CD14-positive monocyte (primary cell): ENCODE results near the gene SH3RF1. TPM values are rescaled to one million over a fixed set of nuclear protein-coding genes. Genes with fewer than 3 reads are reported as not detected.

Experiments
- DNase-seq, 3 donors: peaks; one replicate each; pipeline ENCODE4 v3.0.0-alpha.2; 2011 to 2022
- H2AFZ ChIP-seq: 2 replicates; pipeline ENCODE4 v1.6.0; 2012; ENCODE audit warnings: mild to moderate bottlenecking, low read depth, low read length, inconsistent platforms; ENCODE audit not compliant: insufficient read depth, poor library complexity, severe bottlenecking
- H3K27ac ChIP-seq, 2 donors: 1 replicate in 1 of 2; 2 replicates in 1 of 2; pipeline ENCODE4 v1.5.1; 2012 to 2013; ENCODE audit warnings: low read length in 2 of 2, control low read depth in 1 of 2, inconsistent platforms in 1 of 2, low read depth in 1 of 2, mild to moderate bottlenecking in 1 of 2
- H3K27me3 ChIP-seq, 2 donors: one replicate each; pipeline versions ENCODE4 v1.6.0 to v1.6.1; 2011 to 2013; ENCODE audit warnings: low read length in 2 of 2; ENCODE audit not compliant: control insufficient read depth in 2 of 2, insufficient read depth in 2 of 2
- H3K36me3 ChIP-seq, 2 donors: replicated peaks in 1 of 2; 1 replicate in 1 of 2; 2 replicates in 1 of 2; pipeline versions ENCODE4 v1.5.1 to v1.6.1; 2012 to 2013; ENCODE audit warnings: low read length in 2 of 2, control low read depth in 1 of 2, inconsistent platforms in 1 of 2, mild to moderate bottlenecking in 1 of 2; ENCODE audit not compliant: insufficient read depth in 2 of 2, control insufficient read depth in 1 of 2
- H3K4me1 ChIP-seq, 2 donors: 1 replicate in 1 of 2; 2 replicates in 1 of 2; pipeline versions ENCODE4 v1.5.1 to v1.6.1; 2012 to 2013; ENCODE audit warnings: low read length in 2 of 2, control low read depth in 1 of 2, inconsistent platforms in 1 of 2, mild to moderate bottlenecking in 1 of 2, moderate library complexity in 1 of 2; ENCODE audit not compliant: insufficient read depth in 2 of 2, control insufficient read depth in 1 of 2
- H3K4me2 ChIP-seq: replicated peaks from 2 replicates; pipeline ENCODE3; 2012; ENCODE audit warnings: low read length, moderate library complexity, mild to moderate bottlenecking; ENCODE audit not compliant: poor library complexity, severe bottlenecking; ENCODE audit errors: extremely low read depth
- H3K4me3 ChIP-seq, 3 experiments: fragments of 200-600 bp in 1 of 3; sonication (generic) in 1 of 3; replicated peaks in 1 of 3; 1 replicate in 2 of 3; 2 replicates in 1 of 3; pipeline ENCODE4 v1.5.1; 2011 to 2013; ENCODE audit warnings: low read length in 3 of 3, mild to moderate bottlenecking in 3 of 3, control low read depth in 2 of 3, low read depth in 2 of 3, inconsistent platforms in 1 of 3, moderate library complexity in 1 of 3
- H3K79me2 ChIP-seq: 2 replicates; pipeline ENCODE4 v1.6.0; 2012; ENCODE audit warnings: mild to moderate bottlenecking, control low read depth, inconsistent platforms, low read length, moderate library complexity; ENCODE audit not compliant: insufficient read depth
- H3K9ac ChIP-seq: 2 replicates; pipeline ENCODE4 v1.6.0; 2017; ENCODE audit warnings: low read length, mild to moderate bottlenecking; ENCODE audit not compliant: insufficient read depth, poor library complexity, severe bottlenecking
- H3K9me3 ChIP-seq, 2 donors: replicated peaks in 1 of 2; 1 replicate in 1 of 2; 2 replicates in 1 of 2; pipeline versions ENCODE4 v1.5.1 to v1.6.1; 2012 to 2013; ENCODE audit warnings: low read length in 2 of 2, control low read depth in 1 of 2; ENCODE audit not compliant: control insufficient read depth in 1 of 2, insufficient read depth in 1 of 2
- H4K20me1 ChIP-seq: 2 replicates; pipeline ENCODE4 v1.6.0; 2012; ENCODE audit warnings: mild to moderate bottlenecking, low read length, control low read depth, moderate library complexity; ENCODE audit not compliant: insufficient read depth
- H3K27ac Mint-ChIP-seq, 7 donors: one replicate each; pipeline ENCODE4 v1.8.0; 2020; ENCODE audit warnings: mild to moderate bottlenecking in 7 of 7, mixed read lengths in 7 of 7, moderate library complexity in 6 of 7, inconsistent platforms in 2 of 7
- H3K27me3 Mint-ChIP-seq, 3 donors: one replicate each; pipeline ENCODE4 v1.8.0; 2021 to 2022; ENCODE audit warnings: low read depth in 3 of 3, mild to moderate bottlenecking in 3 of 3, mixed read lengths in 3 of 3, moderate library complexity in 3 of 3, inconsistent platforms in 1 of 3
- H3K36me3 Mint-ChIP-seq, 2 donors: one replicate each; pipeline ENCODE4 v1.8.0; 2020; ENCODE audit warnings: mixed read lengths in 2 of 2, inconsistent platforms in 1 of 2, mild to moderate bottlenecking in 1 of 2
- H3K4me1 Mint-ChIP-seq: one replicate; pipeline ENCODE4 v1.8.0; 2020; ENCODE audit warnings: mild to moderate bottlenecking, mixed read lengths
- H3K4me3 Mint-ChIP-seq, 2 donors: one replicate each; pipeline ENCODE4 v1.8.0; 2020; ENCODE audit warnings: mild to moderate bottlenecking in 2 of 2, mixed read lengths in 2 of 2, moderate library complexity in 1 of 2
- H3K9me3 Mint-ChIP-seq, 7 donors: one replicate each; pipeline ENCODE4 v1.8.0; 2020 to 2022; ENCODE audit warnings: mixed read lengths in 7 of 7, mild to moderate bottlenecking in 6 of 7, moderate library complexity in 6 of 7, inconsistent platforms in 2 of 7
- WGBS: methylation state at CpG from one replicate; pipeline ENCODE4 v1.1.5; 2013; ENCODE audit warnings: missing lambda C conversion rate; ENCODE audit not compliant: insufficient coverage; 5-methylcytosine and 5-hydroxymethylcytosine counted together
- intact Hi-C, 2 donors: fragments of 100-400 bp; cut with micrococcal nuclease; formaldehyde crosslinking; loops; one replicate each; pipeline versions ENCODE4 v1.15.0 to v1.15.1; 2023
- polyA plus RNA-seq, 3 donors: library from polyadenylated mRNA; depleted of rRNA in 1 of 3; unstranded in 2 of 3; stranded (reverse) in 1 of 3; fragments of 300-500 nt in 2 of 3; fragments of >200 nt in 1 of 3; fragmentation: Illumina TruSeq in 2 of 3; gene quantifications; 1 replicate in 2 of 3; 2 replicates in 1 of 3; pipeline ENCODE4 v1.2.3, GENCODE V29; 2012 to 2021
- TF ChIP-seq, protein P1 (sequence below): fragments of 200-600 bp; IDR thresholded peaks from one replicate; pipeline ENCODE4 v1.8.0; 2022; ENCODE audit warnings: antibody characterized with exemption, mild to moderate bottlenecking

The SH3RF1 gene
- polyA plus RNA-seq, 3 donors, result 3.1 to 4.7 (median 4.4) TPM

DNA sequence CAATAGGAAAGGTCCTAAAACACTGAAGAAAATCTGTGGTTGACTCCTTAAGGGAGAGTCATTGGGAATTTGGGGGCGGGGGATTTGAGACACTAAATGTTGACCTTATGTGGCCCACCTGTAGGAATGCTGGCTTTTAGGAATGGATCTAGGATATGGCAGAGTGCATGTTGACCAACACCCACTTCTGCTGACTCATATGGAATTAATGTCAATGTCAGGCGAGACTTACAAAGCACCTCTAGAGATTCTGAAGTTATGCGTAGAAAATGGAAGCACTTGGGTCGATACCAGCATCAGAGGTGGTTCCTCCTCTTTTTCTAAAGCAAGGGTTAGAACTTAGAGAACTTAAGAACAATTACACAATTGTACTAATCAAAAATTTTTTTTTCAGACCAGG, 160.1 kb downstream of the SH3RF1 start:
- Histone ChIP-seq H3K4me2 (no peak overlapping the region), H4K20me1 (no peaks in the 10 kb centered on the region), H3K36me3 (peaks cover 38 to 91% of the 10 kb centered on the region in 2 donors), H3K79me2 (no peaks in the 10 kb centered on the region), H3K9me3 (no peaks in the 10 kb centered on the region), H3K9ac (no peak overlapping the region), H3K27ac (no peak overlapping the region), H3K4me1 (no peaks in the 10 kb centered on the region), H2AFZ (no peak overlapping the region), H3K4me3 (no peak overlapping the region), H3K27me3 (no peaks in the 10 kb centered on the region)
- no CpG with 5 or more reads among the region's 4 CpGs for WGBS
- Mint-ChIP-seq H3K9me3 (no peaks in the 10 kb centered on the region), H3K36me3 (peaks cover 54 to 63% of the 10 kb centered on the region in 2 donors), H3K27me3 (peaks cover 0 to 2% (median 0%) of the 10 kb centered on the region in 3 donors), H3K4me1 (no peaks in the 10 kb centered on the region), H3K4me3 (no peak overlapping the region), H3K27ac (peak overlapping the region in 1 of 7 donors; percentile 34)
- TF ChIP-seq, protein P1, sequence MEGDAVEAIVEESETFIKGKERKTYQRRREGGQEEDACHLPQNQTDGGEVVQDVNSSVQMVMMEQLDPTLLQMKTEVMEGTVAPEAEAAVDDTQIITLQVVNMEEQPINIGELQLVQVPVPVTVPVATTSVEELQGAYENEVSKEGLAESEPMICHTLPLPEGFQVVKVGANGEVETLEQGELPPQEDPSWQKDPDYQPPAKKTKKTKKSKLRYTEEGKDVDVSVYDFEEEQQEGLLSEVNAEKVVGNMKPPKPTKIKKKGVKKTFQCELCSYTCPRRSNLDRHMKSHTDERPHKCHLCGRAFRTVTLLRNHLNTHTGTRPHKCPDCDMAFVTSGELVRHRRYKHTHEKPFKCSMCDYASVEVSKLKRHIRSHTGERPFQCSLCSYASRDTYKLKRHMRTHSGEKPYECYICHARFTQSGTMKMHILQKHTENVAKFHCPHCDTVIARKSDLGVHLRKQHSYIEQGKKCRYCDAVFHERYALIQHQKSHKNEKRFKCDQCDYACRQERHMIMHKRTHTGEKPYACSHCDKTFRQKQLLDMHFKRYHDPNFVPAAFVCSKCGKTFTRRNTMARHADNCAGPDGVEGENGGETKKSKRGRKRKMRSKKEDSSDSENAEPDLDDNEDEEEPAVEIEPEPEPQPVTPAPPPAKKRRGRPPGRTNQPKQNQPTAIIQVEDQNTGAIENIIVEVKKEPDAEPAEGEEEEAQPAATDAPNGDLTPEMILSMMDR, result no peak
- intact Hi-C loops, result no loop called here
- no peak for DNase-seq

DNA sequence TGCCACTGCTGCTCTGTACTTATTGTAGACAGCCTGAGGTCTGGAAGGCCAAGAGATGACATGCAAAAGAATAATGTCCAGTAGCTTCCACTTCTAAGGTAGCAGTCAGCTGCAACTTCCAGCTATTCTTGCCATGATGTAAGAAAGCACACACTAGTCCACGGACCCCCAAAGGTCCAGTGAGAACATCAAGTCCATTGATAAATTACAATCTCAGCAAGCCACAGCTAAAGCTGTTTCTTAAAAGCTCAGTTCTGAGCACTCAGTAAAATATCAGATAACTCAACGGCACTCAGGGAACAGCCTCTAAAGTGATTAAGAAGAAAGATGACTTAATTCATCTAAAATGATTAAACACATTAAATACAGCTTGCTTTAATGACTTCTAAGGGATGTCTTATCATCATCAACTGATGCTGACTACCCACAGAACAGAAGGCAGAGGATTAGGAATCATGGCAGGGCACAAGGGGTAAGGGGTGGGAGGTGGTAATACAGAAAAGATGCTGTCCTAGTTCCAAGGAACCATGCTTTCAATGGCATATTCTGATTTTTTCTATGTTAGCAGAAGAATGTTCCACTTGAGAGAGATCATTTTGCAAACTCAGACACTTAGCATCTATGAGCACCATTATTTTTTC, 161.6 kb downstream of the SH3RF1 start:
- Histone ChIP-seq H3K4me2 (no peak overlapping the region), H3K9me3 (no peaks in the 10 kb centered on the region), H4K20me1 (no peaks in the 10 kb centered on the region), H3K27ac (no peak overlapping the region), H3K79me2 (no peaks in the 10 kb centered on the region), H3K4me1 (no peaks in the 10 kb centered on the region), H2AFZ (no peak overlapping the region), H3K9ac (no peak overlapping the region), H3K4me3 (no peak overlapping the region), H3K27me3 (no peaks in the 10 kb centered on the region), H3K36me3 (peaks cover 34 to 85% of the 10 kb centered on the region in 2 donors)
- peak overlapping the region in 1 of 7 donors; percentile 38 for H3K27ac Mint-ChIP-seq
- H3K4me3 Mint-ChIP-seq, result no peak overlapping the region
- no peak for DNase-seq
- no peaks in the 10 kb centered on the region for H3K9me3 Mint-ChIP-seq
- intact Hi-C loops, result no loop called here
- H3K36me3 Mint-ChIP-seq, result peaks cover 60 to 61% of the 10 kb centered on the region in 2 donors
- TF ChIP-seq, protein P1, result no peak
- WGBS, result no CpG with 5 or more reads among the region's 2 CpGs
- H3K27me3 Mint-ChIP-seq, result peaks cover 0 to 2% (median 0%) of the 10 kb centered on the region in 3 donors
- no peaks in the 10 kb centered on the region for H3K4me1 Mint-ChIP-seq
